K562 (cell line): ENCODE measurements around the gene GALNT12. TPM values are rescaled to one million over a fixed set of nuclear protein-coding genes. Genes with fewer than 3 reads are reported as not detected.
A peak's percentile ranks its signal among the peaks of the same experiment; 100 is the strongest.

Experiments used
- BCOR ChIP-seq: fragments of 450-650 bp; IDR thresholded peaks from 2 replicates; pipeline ENCODE4 v1.6.1; 2016
- CBFA2T3 ChIP-seq: fragments of 450-650 bp; IDR thresholded peaks from 2 replicates; pipeline ENCODE4 v1.6.1; 2017
- CCAR2 ChIP-seq: fragments of 200-400 bp; formaldehyde crosslinking; IDR thresholded peaks from 2 replicates; pipeline ENCODE4 v1.6.1; 2017; ENCODE audit warnings: mild to moderate bottlenecking, low read depth, low read length
- DNMT1 ChIP-seq: fragments of 450-650 bp; IDR thresholded peaks from 2 replicates; pipeline ENCODE4 v1.6.1; 2016; ENCODE audit warnings: antibody characterized with exemption, mild to moderate bottlenecking
- ETV1 ChIP-seq: fragments of 450-650 bp; conservative IDR thresholded peaks from 2 replicates; pipeline ENCODE4 v1.6.1; 2016; ENCODE audit warnings: missing genetic modification characterization, control low read depth, low read depth, missing compliant biosample characterization
- GATA2 ChIP-seq: sonication (generic); formaldehyde crosslinking; IDR thresholded peaks from 2 replicates; pipeline ENCODE4 v1.4.0; 2020; ENCODE audit warnings: mild to moderate bottlenecking, missing genetic modification reagents
- GTF2F1 ChIP-seq: IDR thresholded peaks from 2 replicates; pipeline ENCODE4 v1.6.1; 2011; ENCODE audit warnings: low read depth, low read length, improper control_type of control experiment
- HMG20B ChIP-seq: fragments of 250-450 bp; sonication (Bioruptor Pico); IDR thresholded peaks from 2 replicates; pipeline ENCODE4 v1.5.0; 2021; ENCODE audit warnings: mild to moderate bottlenecking
- POLR3G ChIP-seq: IDR thresholded peaks from 2 replicates; pipeline ENCODE4 v1.6.1; 2011; ENCODE audit not compliant: insufficient read length, insufficient replicate concordance; ENCODE audit errors: extremely low read depth
- RBM22 ChIP-seq: fragments of 200-400 bp; formaldehyde crosslinking; IDR thresholded peaks from 2 replicates; pipeline ENCODE4 v1.6.1; 2018; ENCODE audit warnings: low read length, low read depth; ENCODE audit not compliant: poor library complexity, severe bottlenecking
- SMARCA4 ChIP-seq: fragments of 450-650 bp; IDR thresholded peaks from 2 replicates; pipeline ENCODE4 v1.6.1; 2016
- TRIM24 ChIP-seq, 2 experiments: fragments of 450-650 bp; IDR thresholded peaks; 2 replicates each; pipeline ENCODE4 v1.6.1; 2016
- YBX1 ChIP-seq: fragments of 450-650 bp; IDR thresholded peaks from 2 replicates; pipeline ENCODE4 v1.7.1; 2016; ENCODE audit warnings: mild to moderate bottlenecking
- ZC3H4 ChIP-seq: sonication (generic); formaldehyde crosslinking; IDR thresholded peaks from 2 replicates; pipeline ENCODE4 v1.9.0; 2021; ENCODE audit warnings: missing genetic modification reagents, borderline replicate concordance
- ZKSCAN1 ChIP-seq: fragments of 150-350 bp; IDR thresholded peaks from 2 replicates; pipeline ENCODE4 v1.6.1; 2016; ENCODE audit warnings: low read depth, low read length
- ZNF212 ChIP-seq: fragments of 450-650 bp; formaldehyde crosslinking; IDR thresholded peaks from 2 replicates; pipeline ENCODE4 v1.4.0; 2020; ENCODE audit warnings: mild to moderate bottlenecking
- ZNF263 ChIP-seq: sonication (generic); formaldehyde crosslinking; IDR thresholded peaks from 2 replicates; pipeline ENCODE4 v1.8.0; 2022; ENCODE audit warnings: mild to moderate bottlenecking, missing genetic modification reagents, borderline replicate concordance
- ZNF347 ChIP-seq: fragments of 450-650 bp; formaldehyde crosslinking; IDR thresholded peaks from 2 replicates; pipeline ENCODE4 v1.4.0; 2020; ENCODE audit warnings: low read depth, mild to moderate bottlenecking, moderate library complexity
- ZSCAN29 ChIP-seq: fragments of 450-650 bp; IDR thresholded peaks from 2 replicates; pipeline ENCODE4 v1.6.1; 2017
- polyA plus RNA-seq, 8 experiments: library from polyadenylated mRNA; depleted of rRNA in 4 of 8; stranded (reverse) in 5 of 8; unstranded in 3 of 8; fragments of >200 nt; fragmentation: Nextera tagmentation in 2 of 8; fragmentation: Illumina TruSeq in 1 of 8; extraction: Ambion mirVana in 2 of 8; extraction: Trizol in 1 of 8; gene quantifications; 2 replicates each; pipeline versions ENCODE4 v1.2.1 to v1.2.3, GENCODE V29; 2011 to 2014; ENCODE audit warnings: inconsistent platforms in 1 of 8, missing spikeins in 1 of 8
- total RNA-seq, 7 experiments: library from RNA; depleted of rRNA in 6 of 7; stranded (reverse); fragments of >200 nt in 6 of 7; fragmentation: Illumina TruSeq in 2 of 7; extraction: Trizol in 2 of 7; gene quantifications; 2 replicates each; pipeline versions ENCODE4 v1.2.1 to v1.2.3, GENCODE V29; 2011 to 2021; ENCODE audit warnings: low replicate concordance in 1 of 7
- TF ChIP-seq, protein P1 (sequence below): fragments of 200-400 bp; formaldehyde crosslinking; IDR thresholded peaks from 2 replicates; pipeline ENCODE4 v1.6.1; 2017; ENCODE audit warnings: mild to moderate bottlenecking, low read depth, low read length, moderate library complexity
- TF ChIP-seq, protein P2 (sequence below), 2 experiments: fragments of 450-650 bp in 1 of 2; sonication (generic) in 1 of 2; formaldehyde crosslinking; conservative IDR thresholded peaks; 2 replicates each; pipeline versions ENCODE4 v1.4.0 to v1.8.1; 2020 to 2022; ENCODE audit warnings: mild to moderate bottlenecking in 1 of 2, missing genetic modification reagents in 1 of 2
- TF ChIP-seq, protein P3 (sequence below): sonication (generic); formaldehyde crosslinking; IDR thresholded peaks from 2 replicates; pipeline ENCODE4 v1.8.0; 2022; ENCODE audit warnings: mild to moderate bottlenecking, missing genetic modification reagents, borderline replicate concordance
- TF ChIP-seq, protein P4 (sequence below): sonication (generic); formaldehyde crosslinking; IDR thresholded peaks from 2 replicates; pipeline ENCODE4 v1.8.0; 2022; ENCODE audit warnings: mild to moderate bottlenecking, missing genetic modification reagents
- TF ChIP-seq, protein P5 (sequence below): sonication (generic); formaldehyde crosslinking; IDR thresholded peaks from 2 replicates; pipeline ENCODE4 v1.8.0; 2022; ENCODE audit warnings: mild to moderate bottlenecking, low read depth, missing genetic modification reagents

GALNT12 gene
- total and polyA plus RNA-seq, 9 of the 15 experiments (the other 6 are each of a cell fraction or from before 2014, with no cell fraction given), result 29.7 to 82.9 (median 44.2) TPM

DNA sequence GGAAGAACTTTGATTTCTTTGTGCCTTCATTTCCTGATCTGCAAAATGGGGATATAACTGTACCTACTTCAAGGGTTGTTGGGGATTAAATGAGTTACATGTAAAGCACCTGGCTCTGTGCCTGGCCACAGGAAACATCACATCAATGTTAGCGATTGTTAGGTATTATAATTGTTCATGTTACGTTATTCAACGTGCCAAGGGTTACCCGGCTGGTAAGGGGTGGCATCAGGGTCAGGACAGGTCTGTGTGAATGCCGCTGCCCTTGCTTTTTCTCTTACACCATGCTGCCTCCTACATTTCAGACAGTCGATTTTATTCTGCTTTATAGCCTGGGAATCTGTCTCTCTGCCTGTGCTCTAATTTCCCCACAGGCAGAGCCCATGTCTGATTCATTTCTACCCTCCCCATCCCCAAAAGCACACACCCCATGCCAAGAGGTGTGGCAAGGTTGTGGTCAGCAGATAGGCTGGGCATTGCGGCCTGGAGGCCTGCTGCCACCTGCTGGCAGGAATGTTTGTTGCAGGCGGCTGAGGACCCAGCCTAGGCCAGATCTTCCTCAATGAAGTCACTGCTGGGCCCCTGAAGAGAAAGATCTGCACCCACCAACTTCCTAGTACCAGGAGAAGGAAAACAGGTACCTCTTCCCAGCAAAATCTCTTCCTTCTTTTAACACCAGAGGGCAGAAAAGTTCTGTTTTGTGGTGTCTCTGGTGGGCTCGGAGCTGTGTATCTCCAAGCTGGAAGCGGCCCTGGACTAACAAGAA lies 16.4 kb upstream of the GALNT12 start (continued):
- TF ChIP-seq, protein P1, sequence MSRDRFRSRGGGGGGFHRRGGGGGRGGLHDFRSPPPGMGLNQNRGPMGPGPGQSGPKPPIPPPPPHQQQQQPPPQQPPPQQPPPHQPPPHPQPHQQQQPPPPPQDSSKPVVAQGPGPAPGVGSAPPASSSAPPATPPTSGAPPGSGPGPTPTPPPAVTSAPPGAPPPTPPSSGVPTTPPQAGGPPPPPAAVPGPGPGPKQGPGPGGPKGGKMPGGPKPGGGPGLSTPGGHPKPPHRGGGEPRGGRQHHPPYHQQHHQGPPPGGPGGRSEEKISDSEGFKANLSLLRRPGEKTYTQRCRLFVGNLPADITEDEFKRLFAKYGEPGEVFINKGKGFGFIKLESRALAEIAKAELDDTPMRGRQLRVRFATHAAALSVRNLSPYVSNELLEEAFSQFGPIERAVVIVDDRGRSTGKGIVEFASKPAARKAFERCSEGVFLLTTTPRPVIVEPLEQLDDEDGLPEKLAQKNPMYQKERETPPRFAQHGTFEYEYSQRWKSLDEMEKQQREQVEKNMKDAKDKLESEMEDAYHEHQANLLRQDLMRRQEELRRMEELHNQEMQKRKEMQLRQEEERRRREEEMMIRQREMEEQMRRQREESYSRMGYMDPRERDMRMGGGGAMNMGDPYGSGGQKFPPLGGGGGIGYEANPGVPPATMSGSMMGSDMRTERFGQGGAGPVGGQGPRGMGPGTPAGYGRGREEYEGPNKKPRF, result no peak
- peak; percentile 21; the same call in 1 of the 2 replicates for TF ChIP-seq BCOR
- peak; percentile 62; the same call in 1 of the 2 replicates for TF ChIP-seq ZKSCAN1
- TF ChIP-seq, protein P2, sequence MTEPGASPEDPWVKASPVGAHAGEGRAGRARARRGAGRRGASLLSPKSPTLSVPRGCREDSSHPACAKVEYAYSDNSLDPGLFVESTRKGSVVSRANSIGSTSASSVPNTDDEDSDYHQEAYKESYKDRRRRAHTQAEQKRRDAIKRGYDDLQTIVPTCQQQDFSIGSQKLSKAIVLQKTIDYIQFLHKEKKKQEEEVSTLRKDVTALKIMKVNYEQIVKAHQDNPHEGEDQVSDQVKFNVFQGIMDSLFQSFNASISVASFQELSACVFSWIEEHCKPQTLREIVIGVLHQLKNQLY (CRISPR knock-in tag; conservative IDR thresholded peaks at IDR 0.05), result no peak
- TF ChIP-seq, protein P3, sequence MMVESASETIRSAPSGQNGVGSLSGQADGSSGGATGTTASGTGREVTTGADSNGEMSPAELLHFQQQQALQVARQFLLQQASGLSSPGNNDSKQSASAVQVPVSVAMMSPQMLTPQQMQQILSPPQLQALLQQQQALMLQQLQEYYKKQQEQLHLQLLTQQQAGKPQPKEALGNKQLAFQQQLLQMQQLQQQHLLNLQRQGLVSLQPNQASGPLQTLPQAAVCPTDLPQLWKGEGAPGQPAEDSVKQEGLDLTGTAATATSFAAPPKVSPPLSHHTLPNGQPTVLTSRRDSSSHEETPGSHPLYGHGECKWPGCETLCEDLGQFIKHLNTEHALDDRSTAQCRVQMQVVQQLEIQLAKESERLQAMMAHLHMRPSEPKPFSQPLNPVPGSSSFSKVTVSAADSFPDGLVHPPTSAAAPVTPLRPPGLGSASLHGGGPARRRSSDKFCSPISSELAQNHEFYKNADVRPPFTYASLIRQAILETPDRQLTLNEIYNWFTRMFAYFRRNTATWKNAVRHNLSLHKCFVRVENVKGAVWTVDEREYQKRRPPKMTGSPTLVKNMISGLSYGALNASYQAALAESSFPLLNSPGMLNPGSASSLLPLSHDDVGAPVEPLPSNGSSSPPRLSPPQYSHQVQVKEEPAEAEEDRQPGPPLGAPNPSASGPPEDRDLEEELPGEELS (CRISPR knock-in tag), result no peak
- TF ChIP-seq, protein P4, sequence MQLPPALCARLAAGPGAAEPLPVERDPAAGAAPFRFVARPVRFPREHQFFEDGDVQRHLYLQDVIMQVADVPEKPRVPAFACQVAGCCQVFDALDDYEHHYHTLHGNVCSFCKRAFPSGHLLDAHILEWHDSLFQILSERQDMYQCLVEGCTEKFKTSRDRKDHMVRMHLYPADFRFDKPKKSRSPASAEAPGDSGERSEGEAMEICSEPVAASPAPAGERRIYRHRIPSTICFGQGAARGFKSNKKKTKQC (CRISPR knock-in tag), result no peak
- no peak for TF ChIP-seq RBM22
- no peak for TF ChIP-seq ETV1 (tag)
- TF ChIP-seq, protein P5, sequence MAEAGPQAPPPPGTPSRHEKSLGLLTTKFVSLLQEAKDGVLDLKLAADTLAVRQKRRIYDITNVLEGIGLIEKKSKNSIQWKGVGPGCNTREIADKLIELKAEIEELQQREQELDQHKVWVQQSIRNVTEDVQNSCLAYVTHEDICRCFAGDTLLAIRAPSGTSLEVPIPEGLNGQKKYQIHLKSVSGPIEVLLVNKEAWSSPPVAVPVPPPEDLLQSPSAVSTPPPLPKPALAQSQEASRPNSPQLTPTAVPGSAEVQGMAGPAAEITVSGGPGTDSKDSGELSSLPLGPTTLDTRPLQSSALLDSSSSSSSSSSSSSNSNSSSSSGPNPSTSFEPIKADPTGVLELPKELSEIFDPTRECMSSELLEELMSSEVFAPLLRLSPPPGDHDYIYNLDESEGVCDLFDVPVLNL, result no peak
- TF ChIP-seq GTF2F1, result no peak
- no peak for TF ChIP-seq ZSCAN29
- no peak for TF ChIP-seq ZNF212 (CRISPR knock-in tag)
- TF ChIP-seq HMG20B (CRISPR knock-in tag), result no peak
- TF ChIP-seq SMARCA4, result no peak
- no peak for TF ChIP-seq POLR3G
- no peak for TF ChIP-seq ZNF347 (CRISPR knock-in tag)
- no peak for TF ChIP-seq DNMT1
- TF ChIP-seq YBX1, result no peak
- TF ChIP-seq CBFA2T3, result 0 out of 2 replicates have a peak, but pooled peaks have one; percentile 22
- TF ChIP-seq CCAR2, result no peak
- no peak for TF ChIP-seq ZNF263 (CRISPR knock-in tag)
- no peak for TF ChIP-seq TRIM24 (IDR thresholded peaks at IDR 0.05)
- no peak for TF ChIP-seq GATA2 (CRISPR knock-in tag)
- TF ChIP-seq ZC3H4, result no peak
